Activated CD8-positive, alpha-beta T cell treated with anti-CD3 and anti-CD28 coated beads, Interleukin-2, amount 10 ng/mL, durations not matched to agents 7 days and 5 days (primary cell): ENCODE results near the gene DAPK2. TPM values are rescaled to one million over a fixed set of nuclear protein-coding genes. Genes with fewer than 3 reads are reported as not detected.

Experiments
- ATAC-seq: fragments of 150-1000 bp; cut with Tn5 transposase; one replicate; pipeline ENCODE4 v1.10.0; 2021; ENCODE audit warnings: moderate library complexity
- CTCF ChIA-PET: fragments of 350-600 bp; sonication (Branson Sonifier 250); formaldehyde crosslinking; loops from one replicate; lab custom pipeline; 2021; ENCODE audit warnings: antibody characterized with exemption; lab: Charles Lee
- POLR2A ChIA-PET: fragments of 350-600 bp; sonication (Branson Sonifier 250); formaldehyde crosslinking; loops from one replicate; lab custom pipeline; 2021; ENCODE audit warnings: antibody characterized with exemption; lab: Charles Lee
- DNase-seq: peaks from one replicate; pipeline ENCODE4 v3.0.0-alpha.2; 2020
- H3K27ac Mint-ChIP-seq: one replicate; pipeline ENCODE4 v1.8.0; 2021; ENCODE audit warnings: mild to moderate bottlenecking, mixed read lengths
- H3K27me3 Mint-ChIP-seq: one replicate; pipeline ENCODE4 v1.8.0; 2021; ENCODE audit warnings: low read depth, mixed read lengths
- H3K36me3 Mint-ChIP-seq: one replicate; pipeline ENCODE4 v1.8.0; 2021; ENCODE audit warnings: low read depth, mixed read lengths
- H3K4me1 Mint-ChIP-seq: one replicate; pipeline ENCODE4 v1.8.0; 2021; ENCODE audit warnings: low read depth, mixed read lengths
- H3K4me3 Mint-ChIP-seq: one replicate; pipeline ENCODE4 v1.8.0; 2021; ENCODE audit warnings: mild to moderate bottlenecking, mixed read lengths
- H3K9me3 Mint-ChIP-seq: one replicate; pipeline ENCODE4 v1.8.0; 2022; ENCODE audit warnings: mixed read lengths; ENCODE audit not compliant: insufficient read depth
- total RNA-seq, 2 experiments: library from RNA; stranded (reverse); gene quantifications; one replicate each; pipeline ENCODE4 v1.2.3, GENCODE V29; 2021

The DAPK2 gene
- total RNA-seq, 2 experiments from 2014 or later: 1.3 to 1.5 TPM

GRCh38 chr15:64037116-64037515 is 9.2 kb downstream of the DAPK2 start:
- CTCF ChIA-PET: interaction anchor here (0.8 to 3.3 kb wide), 6 partner anchors 9 to 427 kb away, joined by 3 to 17 read pairs (median 4); partner anchors contain the start of gene DAPK2
- Mint-ChIP-seq H3K4me3 (no peak overlapping the region), H3K27ac (no peak overlapping the region), H3K9me3 (no peaks in the 10 kb centered on the region), H3K4me1 (peaks cover 4% of the 10 kb centered on the region), H3K36me3 (no peaks in the 10 kb centered on the region), H3K27me3 (peaks cover 3% of the 10 kb centered on the region)
- ATAC-seq (no peak), DNase-seq (no peak)
- POLR2A ChIA-PET: no interaction called here

- Mint-ChIP-seq H3K27ac (no peak overlapping the region), H3K36me3 (no peaks in the 10 kb centered on the region)
- CTCF ChIA-PET: interaction anchor here (1.6 to 3.3 kb wide), 2 partner anchors 11 to 24 kb away, joined by 4 to 17 read pairs; partner anchors contain the start of gene DAPK2
These were observed 10.8 kb downstream of the DAPK2 start for GRCh38 chr15:64035525-64035924.

GRCh38 chr15:64034519-64034918 is 11.8 kb downstream of the DAPK2 start:
- Mint-ChIP-seq H3K36me3 (no peaks in the 10 kb centered on the region), H3K4me1 (peaks cover 22% of the 10 kb centered on the region), H3K27me3 (peaks cover 3% of the 10 kb centered on the region), H3K27ac (no peak overlapping the region), H3K4me3 (no peak overlapping the region), H3K9me3 (no peaks in the 10 kb centered on the region)
- ChIA-PET POLR2A (interaction anchor here (0.6 kb wide), 1 partner anchor 757 kb away, joined by 3 read pairs; the partner anchor contains the start of gene APH1B), CTCF (interaction anchor here (1.5 to 3.3 kb wide), 2 partner anchors 12 to 24 kb away, joined by 4 to 17 read pairs; partner anchors contain the start of gene DAPK2)
- ATAC-seq (no peak), DNase-seq (no peak)

More at GRCh38 chr15:64035525-64035924, 10.8 kb downstream of the DAPK2 start:
- POLR2A ChIA-PET: no interaction called here
- no peaks in the 10 kb centered on the region for H3K9me3 Mint-ChIP-seq
- H3K4me1 Mint-ChIP-seq: peaks cover 12% of the 10 kb centered on the region
- H3K27me3 Mint-ChIP-seq: peaks cover 3% of the 10 kb centered on the region
- no peak for ATAC-seq
- DNase-seq: no peak
- no peak overlapping the region for H3K4me3 Mint-ChIP-seq

GRCh38 chr15:64032329-64032728 is 14.0 kb downstream of the DAPK2 start:
- Mint-ChIP-seq H3K36me3 (no peaks in the 10 kb centered on the region), H3K4me3 (no peak overlapping the region), H3K9me3 (no peaks in the 10 kb centered on the region), H3K27ac (no peak overlapping the region), H3K27me3 (no peaks in the 10 kb centered on the region), H3K4me1 (peaks cover 34% of the 10 kb centered on the region)
- ChIA-PET POLR2A (interaction anchor here (0.6 kb wide), 1 partner anchor 112 kb away, joined by 3 read pairs; no protein-coding TSS in a partner anchor), CTCF (interaction anchor here (5.1 kb wide), 1 partner anchor 13 kb away, joined by 35 read pairs; the partner anchor contains the start of gene DAPK2)
- no peak for DNase-seq
- no peak for ATAC-seq

GRCh38 chr15:64030123-64030522 is 16.2 kb downstream of the DAPK2 start:
- ChIA-PET CTCF (interaction anchor here (1.2 to 5.1 kb wide), 5 partner anchors 9 to 420 kb away, joined by 3 to 35 read pairs (median 4); partner anchors contain the start of gene DAPK2), POLR2A (interaction anchor here (1.0 kb wide), 1 partner anchor 19 kb away, joined by 4 read pairs; no protein-coding TSS in a partner anchor)
- H3K27me3 Mint-ChIP-seq: no peaks in the 10 kb centered on the region
- peak overlapping the region; percentile 26 for H3K27ac Mint-ChIP-seq
- H3K9me3 Mint-ChIP-seq: no peaks in the 10 kb centered on the region
- H3K4me3 Mint-ChIP-seq: no peak overlapping the region
- H3K36me3 Mint-ChIP-seq: no peaks in the 10 kb centered on the region
- H3K4me1 Mint-ChIP-seq: peaks cover 34% of the 10 kb centered on the region
- peak; percentile 34 for ATAC-seq
- DNase-seq: no peak

GRCh38 chr15:64029633-64030032 is 16.7 kb downstream of the DAPK2 start:
- no peak overlapping the region for H3K4me3 Mint-ChIP-seq
- ChIA-PET CTCF (interaction anchor here (1.2 to 5.1 kb wide), 5 partner anchors 10 to 419 kb away, joined by 3 to 35 read pairs (median 4); partner anchors contain the start of gene DAPK2), POLR2A (interaction anchor here (1.0 to 1.3 kb wide), 2 partner anchors 11 to 19 kb away, joined by 4 read pairs; no protein-coding TSS in a partner anchor)

GRCh38 chr15:64029110-64029509 is 17.2 kb downstream of the DAPK2 start:
- ChIA-PET POLR2A (interaction anchor here (1.0 to 1.3 kb wide), 2 partner anchors 12 to 18 kb away, joined by 4 read pairs; no protein-coding TSS in a partner anchor), CTCF (interaction anchor here (1.2 to 5.1 kb wide), 4 partner anchors 10 to 419 kb away, joined by 3 to 35 read pairs (median 6); partner anchors contain the start of gene DAPK2)
- Mint-ChIP-seq H3K27ac (no peak overlapping the region), H3K4me3 (no peak overlapping the region), H3K36me3 (no peaks in the 10 kb centered on the region), H3K27me3 (no peaks in the 10 kb centered on the region), H3K9me3 (no peaks in the 10 kb centered on the region), H3K4me1 (peaks cover 39% of the 10 kb centered on the region)
- no peak for ATAC-seq
- DNase-seq: no peak

More at GRCh38 chr15:64029633-64030032, 16.7 kb downstream of the DAPK2 start:
- Mint-ChIP-seq H3K27ac (no peak overlapping the region), H3K4me1 (peaks cover 36% of the 10 kb centered on the region), H3K9me3 (no peaks in the 10 kb centered on the region), H3K27me3 (no peaks in the 10 kb centered on the region), H3K36me3 (no peaks in the 10 kb centered on the region)
- ATAC-seq (peak; percentile 65), DNase-seq (peak; percentile 31)

GRCh38 chr15:64026591-64026990 is 19.7 kb downstream of the DAPK2 start:
- no peak overlapping the region for H3K27ac Mint-ChIP-seq
- CTCF ChIA-PET: interaction anchor here (0.8 to 1.1 kb wide), 4 partner anchors 16 to 417 kb away, joined by 3 read pairs; no protein-coding TSS in a partner anchor
- H3K27me3 Mint-ChIP-seq: no peaks in the 10 kb centered on the region
- peaks cover 32% of the 10 kb centered on the region for H3K4me1 Mint-ChIP-seq
- ATAC-seq (no peak), DNase-seq (no peak)
- no peaks in the 10 kb centered on the region for H3K9me3 Mint-ChIP-seq
- H3K36me3 Mint-ChIP-seq: no peaks in the 10 kb centered on the region
- no peak overlapping the region for H3K4me3 Mint-ChIP-seq
- POLR2A ChIA-PET: no interaction called here

- Mint-ChIP-seq H3K9me3 (no peaks in the 10 kb centered on the region), H3K27ac (no peak overlapping the region), H3K27me3 (no peaks in the 10 kb centered on the region), H3K4me3 (no peak overlapping the region), H3K36me3 (no peaks in the 10 kb centered on the region), H3K4me1 (peaks cover 16% of the 10 kb centered on the region)
- ATAC-seq (no peak), DNase-seq (no peak)
- ChIA-PET POLR2A (no interaction called here), CTCF (interaction anchor here (1.2 to 2.1 kb wide), 3 partner anchors 13 to 22 kb away, joined by 3 to 7 read pairs (median 3); no protein-coding TSS in a partner anchor)
These were observed 21.9 kb downstream of the DAPK2 start for GRCh38 chr15:64024172-64025050.

GRCh38 chr15:64023220-64023619 is 23.1 kb downstream of the DAPK2 start:
- no peak for DNase-seq
- H3K4me3 Mint-ChIP-seq: no peak overlapping the region
- peaks cover 7% of the 10 kb centered on the region for H3K4me1 Mint-ChIP-seq
- ChIA-PET CTCF (no interaction called here), POLR2A (no interaction called here)
- ATAC-seq: no peak
- no peaks in the 10 kb centered on the region for H3K9me3 Mint-ChIP-seq
- H3K27me3 Mint-ChIP-seq: no peaks in the 10 kb centered on the region
- no peaks in the 10 kb centered on the region for H3K36me3 Mint-ChIP-seq
- H3K27ac Mint-ChIP-seq: no peak overlapping the region

- ChIA-PET CTCF (interaction anchor here (0.9 to 1.3 kb wide), 2 partner anchors 9 to 24 kb away, joined by 3 read pairs; no protein-coding TSS in a partner anchor), POLR2A (no interaction called here)
- H3K27me3 Mint-ChIP-seq: no peaks in the 10 kb centered on the region
- no peaks in the 10 kb centered on the region for H3K36me3 Mint-ChIP-seq
- ATAC-seq: no peak
- H3K9me3 Mint-ChIP-seq: no peaks in the 10 kb centered on the region
- H3K27ac Mint-ChIP-seq: no peak overlapping the region
- peaks cover 7% of the 10 kb centered on the region for H3K4me1 Mint-ChIP-seq
- no peak overlapping the region for H3K4me3 Mint-ChIP-seq
- DNase-seq: no peak
These were observed 23.7 kb downstream of the DAPK2 start for GRCh38 chr15:64022571-64022970.
